NCI-H69 (cell line): ENCODE measurements around the gene EEFSEC.
A peak's percentile ranks its signal among the peaks of the same experiment; 100 is the strongest.

Experiments
- DNase-seq: peaks from one replicate; lab custom pipeline; 2025; lab: John Stamatoyannopoulos, UW

EEFSEC gene

GRCh38 chr3:128447561-128448013 is 294.3 kb downstream of the EEFSEC start:
- no peak for DNase-seq

- peak; percentile 12 for DNase-seq
Observed at GRCh38 chr3:128448491-128448890, 295.2 kb downstream of the EEFSEC start.

DNA sequence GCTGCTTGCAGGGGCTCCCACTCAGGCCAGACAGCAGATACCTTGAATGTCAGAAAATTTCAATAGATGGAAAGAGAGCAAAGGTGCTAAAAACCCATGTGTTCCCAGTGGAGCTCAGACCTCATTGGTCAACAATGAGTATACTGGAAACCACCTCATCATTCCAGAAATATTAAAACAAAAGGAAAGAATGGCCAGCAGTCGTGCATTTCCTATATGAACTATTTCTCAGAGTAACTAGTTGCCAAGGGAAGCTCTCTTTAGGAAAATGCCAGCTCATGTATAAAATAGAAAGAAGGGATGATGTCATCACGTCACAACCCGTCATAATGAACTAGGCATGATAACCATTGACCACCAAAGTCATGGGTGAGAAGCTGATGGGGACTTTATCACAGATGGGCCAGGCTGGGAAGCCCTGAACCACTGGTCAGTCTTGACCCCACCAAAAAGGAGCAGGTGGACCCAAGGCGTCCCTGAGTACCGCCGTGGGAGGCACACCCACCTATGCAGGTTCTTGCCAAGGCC is 295.9 kb downstream of the EEFSEC start:
- DNase-seq: no peak

DNA sequence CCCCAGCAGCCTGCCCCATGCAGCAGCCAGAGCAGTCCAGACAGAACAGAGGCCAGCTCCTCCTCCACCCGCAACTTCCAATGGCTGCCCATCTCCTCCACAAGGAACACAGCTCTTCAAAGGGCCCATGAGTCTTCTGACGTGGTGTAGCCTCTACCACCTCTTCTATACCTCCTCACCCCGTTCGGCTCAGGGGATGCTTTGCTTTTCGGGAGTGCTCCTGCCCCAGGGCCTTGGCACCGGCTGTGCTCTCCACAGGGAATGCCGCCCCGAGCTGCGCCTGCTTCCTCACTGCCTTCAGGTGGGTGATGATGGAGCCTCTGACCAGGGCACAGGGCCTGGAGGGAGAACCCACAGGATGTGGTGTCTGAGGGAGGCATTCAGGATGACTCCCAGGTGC is 298.8 kb downstream of the EEFSEC start:
- no peak for DNase-seq

DNA sequence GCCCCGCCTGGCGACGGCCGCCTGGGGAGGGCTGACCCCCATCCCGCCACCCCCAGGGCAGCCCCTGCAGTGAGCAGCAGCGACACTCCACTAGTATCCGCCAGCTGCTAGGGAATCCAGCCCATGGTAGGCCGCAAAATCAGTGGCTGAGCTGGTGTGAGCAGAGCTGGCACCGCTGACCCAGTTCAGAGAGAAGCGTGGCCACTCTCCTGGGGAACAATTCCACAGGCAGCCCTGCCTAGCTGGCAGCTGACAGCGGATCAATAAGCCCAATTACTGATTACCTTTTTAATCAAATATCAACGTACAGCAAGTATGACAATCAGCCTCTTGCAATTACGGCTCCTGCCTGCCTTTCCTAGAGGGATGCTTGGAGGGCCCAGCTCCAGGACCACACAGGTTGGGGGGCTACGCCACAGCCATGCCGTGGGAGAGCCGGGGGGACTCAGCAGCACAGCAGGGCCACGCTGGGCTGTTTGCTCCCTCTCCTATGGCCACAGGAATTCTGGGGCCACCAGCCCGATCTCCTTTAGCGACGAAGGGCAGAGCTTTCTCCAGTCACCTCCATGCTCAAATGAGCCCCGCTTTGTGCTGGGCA is 299.5 kb downstream of the EEFSEC start:
- no peak for DNase-seq

- no peak for DNase-seq
Observed at GRCh38 chr3:128453501-128454309, 300.4 kb downstream of the EEFSEC start.

DNA sequence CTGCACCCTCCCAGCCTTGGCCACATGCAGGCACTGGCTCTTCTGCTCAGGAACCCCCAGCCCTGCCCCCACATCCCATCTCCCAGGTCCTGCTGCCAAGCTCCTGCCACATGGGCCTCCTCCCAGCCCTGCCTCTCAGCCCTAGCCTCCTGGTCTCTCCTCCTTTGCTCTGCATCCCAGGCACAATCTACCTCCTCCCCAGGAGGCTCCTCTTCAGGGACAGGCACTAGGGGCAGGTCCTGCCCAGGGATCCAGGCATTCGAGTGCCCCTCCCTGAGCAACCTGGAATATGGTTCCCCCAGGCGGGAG is 301.0 kb downstream of the EEFSEC start:
- DNase-seq: no peak

DNA sequence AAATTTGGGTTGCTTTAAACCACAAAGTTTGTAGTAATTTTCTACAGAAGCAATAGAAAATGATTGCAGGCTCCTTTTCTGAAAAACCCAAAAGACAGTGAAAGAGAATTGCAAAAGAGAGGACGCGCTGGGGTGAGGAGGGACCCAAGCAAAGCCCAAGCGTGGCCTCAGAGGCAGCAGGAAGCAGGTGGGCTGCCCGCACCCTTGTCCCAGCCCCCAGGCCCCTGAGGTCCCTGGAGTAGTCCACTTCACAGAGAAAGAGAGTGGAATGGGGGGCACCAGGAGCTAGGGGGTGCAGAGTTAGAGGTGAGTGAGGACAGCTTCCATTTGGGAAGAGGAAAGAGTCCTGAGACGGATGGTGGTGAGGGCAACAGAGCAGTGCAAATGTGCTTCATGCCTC is 301.8 kb downstream of the EEFSEC start:
- no peak for DNase-seq

DNA sequence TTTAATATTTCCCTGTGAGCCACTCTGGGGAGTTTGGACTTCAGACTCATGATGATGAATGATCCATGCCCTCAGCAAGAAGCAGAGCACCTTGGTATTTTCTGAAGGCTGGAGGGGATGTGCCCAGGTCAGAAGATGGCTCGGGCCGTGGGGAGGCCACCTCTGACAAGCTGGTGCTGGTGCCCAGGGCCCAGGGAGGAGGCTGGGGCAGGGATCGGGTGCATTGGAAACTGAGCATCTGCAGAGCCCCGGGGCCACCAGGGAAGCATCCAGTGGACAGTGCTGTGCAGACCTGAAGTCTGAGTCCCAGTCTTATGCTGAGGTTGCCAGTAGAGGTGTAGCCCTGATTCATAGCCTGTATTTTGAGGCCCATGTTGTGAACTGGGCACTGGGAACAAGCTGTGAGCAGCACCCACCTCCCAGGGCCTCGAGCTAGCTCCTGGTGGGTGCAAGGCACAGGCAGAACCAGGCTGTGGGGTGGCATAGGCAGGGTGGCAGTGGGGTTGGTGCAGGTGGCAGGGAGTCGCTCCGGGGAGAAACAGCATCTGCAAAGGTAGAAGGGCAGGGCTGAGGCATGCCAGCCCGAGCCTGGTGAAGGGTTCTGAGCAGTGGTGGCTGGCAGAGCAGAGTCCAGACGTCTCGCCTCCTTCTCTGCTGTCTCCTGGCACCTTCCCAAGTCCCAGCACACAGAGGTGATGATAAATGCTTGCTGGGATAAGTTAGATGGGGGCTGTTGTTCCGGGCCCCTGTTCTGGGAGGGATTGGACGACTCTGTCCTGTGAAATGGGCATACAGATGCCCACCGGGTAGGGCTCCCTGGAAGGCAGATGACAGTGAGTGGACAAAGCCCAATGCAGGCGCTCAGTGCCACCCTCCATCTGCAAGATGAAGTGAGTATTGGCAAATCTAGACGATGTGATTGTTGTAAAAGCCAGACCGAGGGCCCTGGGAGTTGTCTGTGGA is 302.8 kb downstream of the EEFSEC start:
- DNase-seq: peak; percentile 49

DNA sequence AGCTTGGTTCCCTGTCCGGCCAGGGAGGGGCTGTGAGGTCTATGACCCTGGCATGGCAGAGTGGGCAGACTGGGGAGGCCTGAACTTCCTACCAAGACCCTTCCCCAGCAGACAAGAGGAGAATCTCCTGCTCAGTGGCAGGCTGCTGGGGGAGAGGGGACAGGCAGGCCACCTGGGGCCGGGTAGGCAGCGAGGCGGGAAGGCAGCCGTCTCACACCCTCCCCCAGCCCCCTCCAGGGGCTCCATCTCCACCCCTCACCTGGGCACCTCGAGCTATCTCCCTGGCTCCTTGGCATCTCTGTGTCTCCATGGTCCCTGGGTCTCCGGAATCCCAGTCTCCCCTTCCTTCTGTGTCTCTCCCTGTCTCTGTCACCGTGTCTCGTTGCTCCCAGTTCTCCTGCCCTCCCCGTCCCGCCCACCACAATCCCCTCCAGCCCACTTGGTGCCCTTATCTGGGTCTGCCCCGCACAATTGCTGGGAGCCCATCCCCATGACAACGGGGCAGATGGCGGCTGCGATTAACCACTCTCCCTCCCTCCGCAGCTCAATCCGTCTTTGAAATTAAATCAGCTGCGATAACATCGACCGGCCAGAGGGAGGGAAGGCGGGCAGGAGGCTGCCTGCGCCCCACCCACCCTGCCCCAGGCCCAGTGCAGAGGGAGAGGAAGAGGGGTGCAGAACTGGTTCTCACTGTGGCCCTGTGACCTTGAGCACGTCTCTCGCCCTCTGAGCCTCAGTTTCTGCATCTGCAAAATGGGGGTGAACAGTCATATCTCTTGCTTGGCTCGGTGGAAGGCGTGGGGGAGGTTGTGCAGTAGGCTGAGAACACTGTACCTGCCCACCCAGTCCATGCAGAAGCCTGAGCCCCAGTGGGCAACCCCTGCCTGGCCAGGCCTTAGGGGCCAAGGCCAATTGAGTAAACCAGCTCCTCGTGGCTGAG is 303.8 kb downstream of the EEFSEC start:
- DNase-seq: peak; percentile 69

DNA sequence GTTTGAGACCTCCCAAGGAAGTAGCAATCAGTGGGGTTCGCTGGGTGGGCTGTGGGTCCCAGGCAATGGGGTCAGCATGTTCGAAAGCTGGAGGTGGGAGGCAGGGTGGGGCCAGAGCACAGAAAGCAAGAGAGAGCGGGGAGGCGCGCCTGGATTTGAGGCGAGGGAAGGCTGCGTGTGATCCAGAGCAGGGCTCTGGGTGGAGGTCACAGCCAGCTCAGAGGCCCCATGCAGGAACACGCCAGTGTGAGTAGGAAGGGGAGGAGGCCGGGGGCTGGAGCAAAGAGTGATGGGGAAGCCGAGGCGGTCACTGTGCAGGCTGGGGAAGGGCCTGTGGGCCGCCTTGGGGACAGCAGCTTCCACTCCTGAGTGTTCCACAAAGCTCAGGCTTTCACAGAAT is 304.7 kb downstream of the EEFSEC start:
- DNase-seq: no peak
